Activated naive CD4-positive, alpha-beta T cell treated with anti-CD3 and anti-CD28 coated beads, Interleukin-2, amount 50 U/mL, for 24 hours (primary cell): ENCODE measurements around the gene RNU2-1.
"Not testable (repeated sequence)": the region's sequence is repeated elsewhere in the genome, so short reads cannot be mapped to it uniquely, and the experiment has no call there.

Source experiments
- H3K27ac Mint-ChIP-seq: one replicate; pipeline ENCODE4 v1.8.0; 2021; ENCODE audit warnings: mild to moderate bottlenecking, mixed read lengths
- H3K27me3 Mint-ChIP-seq: one replicate; pipeline ENCODE4 v1.8.0; 2021; ENCODE audit warnings: mixed read lengths
- H3K36me3 Mint-ChIP-seq: one replicate; pipeline ENCODE4 v1.8.0; 2021; ENCODE audit warnings: mixed read lengths
- H3K4me1 Mint-ChIP-seq: one replicate; pipeline ENCODE4 v1.8.0; 2021; ENCODE audit warnings: mixed read lengths
- H3K4me3 Mint-ChIP-seq: one replicate; pipeline ENCODE4 v1.8.0; 2021; ENCODE audit warnings: mild to moderate bottlenecking, mixed read lengths
- H3K9me3 Mint-ChIP-seq: one replicate; pipeline ENCODE4 v1.8.0; 2021; ENCODE audit warnings: mixed read lengths

The RNU2-1 gene

GRCh38 chr17:43193251-43193650, 40.5 kb downstream of the RNU2-1 start:
- Mint-ChIP-seq H3K4me3 (no peak overlapping the region), H3K36me3 (peaks cover 18% of the 10 kb centered on the region), H3K4me1 (peaks cover 1% of the 10 kb centered on the region), H3K9me3 (no peaks in the 10 kb centered on the region), H3K27ac (no peak overlapping the region), H3K27me3 (no peaks in the 10 kb centered on the region)

DNA sequence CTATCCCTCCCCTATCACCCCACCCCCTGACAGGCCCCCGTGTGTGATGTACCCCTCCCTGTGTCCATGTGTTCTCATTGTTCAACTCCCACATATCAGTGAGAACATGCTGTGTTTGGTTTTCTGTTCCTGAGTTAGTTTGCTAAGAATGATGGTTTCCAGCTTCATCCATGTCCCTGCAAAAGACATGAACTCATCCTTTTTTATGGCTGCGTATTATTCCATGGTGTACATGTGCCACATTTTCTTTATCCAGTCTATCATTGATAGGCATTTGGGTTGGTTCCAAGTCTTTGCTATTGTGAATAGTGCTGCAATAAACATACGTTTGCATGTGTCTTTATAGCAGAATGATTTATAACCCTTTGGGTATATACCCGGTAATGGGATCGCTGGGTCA, 47.1 kb downstream of the RNU2-1 start:
- peaks cover 14% of the 10 kb centered on the region for H3K36me3 Mint-ChIP-seq
- not testable (repeated sequence) for H3K4me1 Mint-ChIP-seq, H3K9me3 Mint-ChIP-seq, H3K27me3 Mint-ChIP-seq, H3K27ac Mint-ChIP-seq, H3K4me3 Mint-ChIP-seq

DNA sequence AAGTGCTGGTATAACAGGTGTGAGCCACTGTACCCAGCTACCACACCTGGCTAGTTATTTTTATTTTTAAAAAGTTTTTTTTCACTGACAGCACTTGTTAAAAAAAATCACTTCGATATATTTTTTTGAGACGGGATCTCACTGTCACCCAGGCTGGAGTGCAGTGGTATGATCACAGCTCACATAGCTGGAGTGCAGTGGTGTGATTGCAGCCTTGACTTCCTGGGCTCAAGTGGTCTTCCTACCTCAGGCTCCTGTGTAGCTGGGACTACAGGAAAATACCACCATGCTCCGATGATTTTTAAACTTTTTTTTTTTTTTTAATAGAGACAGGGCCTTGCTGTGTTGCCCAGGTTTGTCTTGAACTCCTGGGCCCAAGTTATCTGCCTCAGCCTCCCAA, 49.9 kb downstream of the RNU2-1 start:
- H3K4me3 Mint-ChIP-seq, result no peak overlapping the region
- peaks cover 4% of the 10 kb centered on the region for H3K4me1 Mint-ChIP-seq
- no peaks in the 10 kb centered on the region for H3K9me3 Mint-ChIP-seq
- H3K27me3 Mint-ChIP-seq, result no peaks in the 10 kb centered on the region
- H3K36me3 Mint-ChIP-seq, result peaks cover 12% of the 10 kb centered on the region
- no peak overlapping the region for H3K27ac Mint-ChIP-seq
